GM19328 (cell line): Measurements from ENCODE around the gene XPNPEP1.

Experiments used
- ATAC-seq: cut with Tn5 transposase; IDR thresholded peaks from one replicate; pipeline ENCODE4 v1.9.1; 2021; ENCODE audit warnings: mild to moderate bottlenecking, moderate library complexity; ENCODE audit not compliant: unreplicated experiment

The XPNPEP1 gene

DNA sequence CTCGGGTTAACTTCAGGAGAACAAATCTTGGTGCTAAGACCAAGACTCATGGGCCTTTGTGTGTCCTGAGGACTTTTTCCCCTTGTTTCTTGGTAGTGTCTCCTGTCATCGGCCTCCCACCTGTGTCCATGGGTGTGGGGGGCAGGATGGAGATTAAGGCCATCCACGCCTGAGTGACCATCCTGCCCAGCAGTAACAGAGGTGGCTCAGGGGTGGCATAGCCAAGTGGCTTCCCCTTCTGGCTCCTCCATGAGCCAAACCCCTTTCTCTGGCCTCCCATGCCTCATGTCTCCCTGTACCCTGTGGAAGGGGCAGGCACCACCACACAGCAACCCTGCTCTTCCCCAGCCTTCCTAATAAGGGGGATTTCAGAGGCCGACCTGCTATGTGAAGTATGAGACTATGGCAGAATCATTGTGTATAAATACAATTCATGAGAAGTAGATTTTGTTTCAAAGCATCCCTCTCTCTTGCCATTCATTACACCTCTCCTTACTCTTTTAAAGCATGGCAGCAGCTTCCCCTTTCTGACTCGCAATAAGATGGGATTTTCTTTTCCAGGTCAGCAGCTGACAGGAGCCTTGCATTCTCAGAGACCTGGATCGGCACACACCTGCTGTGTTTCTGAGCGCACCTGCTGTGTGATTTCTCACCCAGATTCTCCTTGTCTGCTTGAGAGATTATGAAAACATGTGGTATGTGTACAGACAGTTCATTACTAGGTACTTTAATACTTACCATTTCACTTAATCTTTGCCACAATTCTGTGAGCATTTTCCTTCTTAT lies 102.5 kb downstream of the XPNPEP1 start:
- ATAC-seq, result no peak

DNA sequence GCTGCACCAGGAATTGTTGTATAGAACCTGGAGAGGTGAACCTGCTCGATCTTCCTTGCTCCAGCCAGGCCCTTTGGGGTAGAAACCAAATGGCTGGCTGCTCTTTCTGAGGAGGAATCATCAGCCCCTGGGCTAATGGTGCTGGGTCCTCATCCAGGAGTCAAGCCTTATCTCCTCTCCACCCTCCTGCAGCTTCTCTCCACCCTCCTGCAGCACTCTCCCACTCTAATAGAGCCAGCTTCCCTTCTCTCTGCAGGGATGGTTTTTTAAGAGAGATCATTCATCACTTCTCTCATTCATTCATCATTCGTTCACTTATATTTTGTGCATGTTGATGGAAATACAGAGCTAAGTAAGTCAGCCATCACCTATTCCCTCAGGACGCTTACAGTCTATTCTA lies 103.5 kb downstream of the XPNPEP1 start:
- no peak for ATAC-seq
